HS-27A (cell line): ENCODE results near the gene TAF7.
"Not testable (repeated sequence)": the region's sequence is repeated elsewhere in the genome, so short reads cannot be mapped to it uniquely, and the experiment has no call there.

ENCODE experiments used
- DNase-seq: peaks from one replicate; pipeline ENCODE4 v3.0.0-alpha.2; 2012; ENCODE audit warnings: low read depth, missing footprints

The TAF7 gene

GRCh38 chr5:141338538-141339306, 18.1 kb upstream of the TAF7 start, which contains the start of gene PCDHGA2:
TSS of gene PCDHGA2 (plus strand) at chr5:141338760.
- no peak for DNase-seq

GRCh38 chr5:141332571-141332970, 12.0 kb upstream of the TAF7 start:
- not testable (repeated sequence) for DNase-seq

DNA sequence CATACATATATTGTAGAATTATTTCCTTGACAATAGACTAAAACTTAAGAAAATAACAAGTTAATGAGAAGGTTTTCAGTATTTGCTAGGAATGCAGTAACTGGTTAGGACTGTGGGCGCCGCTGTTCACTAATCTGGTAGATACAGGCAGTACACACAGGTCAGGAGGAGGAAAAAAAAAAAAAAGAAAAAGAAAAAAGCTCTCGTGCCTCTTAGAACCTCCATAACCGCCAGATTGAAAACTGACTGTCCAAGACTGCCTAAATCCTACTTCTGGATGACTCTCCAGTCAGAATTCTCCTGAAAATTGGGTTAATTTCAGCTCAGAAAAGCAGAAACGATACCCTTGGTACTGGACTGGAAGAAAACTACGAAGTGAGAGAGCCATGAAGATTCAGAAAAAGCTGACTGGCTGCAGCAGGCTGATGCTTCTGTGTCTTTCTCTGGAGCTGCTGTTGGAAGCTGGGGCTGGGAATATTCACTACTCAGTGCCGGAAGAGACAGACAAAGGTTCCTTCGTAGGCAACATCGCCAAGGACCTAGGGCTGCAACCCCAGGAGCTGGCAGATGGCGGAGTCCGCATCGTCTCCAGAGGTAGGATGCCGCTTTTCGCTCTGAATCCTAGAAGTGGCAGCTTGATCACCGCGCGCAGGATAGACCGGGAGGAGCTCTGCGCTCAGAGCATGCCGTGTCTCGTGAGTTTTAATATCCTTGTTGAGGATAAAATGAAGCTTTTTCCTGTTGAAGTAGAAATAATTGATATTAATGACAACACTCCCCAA, 9.9 kb upstream of the TAF7 start, which contains the start of gene PCDHGA1:
Gene PCDHGA1, plus strand, starts transcription at position 216 of the 782 bp plus-strand sequence.
- DNase-seq: no peak

DNA sequence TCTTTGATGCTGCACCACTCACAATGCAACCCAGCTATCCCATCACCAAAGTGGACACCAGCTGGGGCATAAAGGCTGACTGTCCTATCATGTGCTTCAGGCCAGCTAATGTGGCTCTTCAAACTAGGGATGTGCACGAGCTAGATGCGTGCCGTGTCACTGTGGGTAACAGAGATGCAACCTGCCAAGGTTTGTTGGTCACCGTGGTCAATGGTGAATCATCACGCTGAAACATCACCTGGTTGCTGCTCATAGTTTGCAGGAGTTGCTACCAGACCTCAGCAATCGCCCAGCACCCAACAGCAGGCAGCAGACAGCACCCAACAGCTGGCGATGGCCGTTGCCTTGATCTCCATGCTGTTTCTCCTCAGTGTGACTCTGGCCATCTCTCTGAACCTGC, 7.6 kb upstream of the TAF7 start:
- no peak for DNase-seq

- DNase-seq: no peak
Observed at GRCh38 chr5:141326088-141326854, 5.7 kb upstream of the TAF7 start.

GRCh38 chr5:141322261-141322660, 1.7 kb upstream of the TAF7 start:
- no peak for DNase-seq

GRCh38 chr5:141319699-141320098, 885 bp downstream of the TAF7 start:
- DNase-seq: no peak

- no peak for DNase-seq
Observed at GRCh38 chr5:141319202-141319601, 1.4 kb downstream of the TAF7 start.

DNA sequence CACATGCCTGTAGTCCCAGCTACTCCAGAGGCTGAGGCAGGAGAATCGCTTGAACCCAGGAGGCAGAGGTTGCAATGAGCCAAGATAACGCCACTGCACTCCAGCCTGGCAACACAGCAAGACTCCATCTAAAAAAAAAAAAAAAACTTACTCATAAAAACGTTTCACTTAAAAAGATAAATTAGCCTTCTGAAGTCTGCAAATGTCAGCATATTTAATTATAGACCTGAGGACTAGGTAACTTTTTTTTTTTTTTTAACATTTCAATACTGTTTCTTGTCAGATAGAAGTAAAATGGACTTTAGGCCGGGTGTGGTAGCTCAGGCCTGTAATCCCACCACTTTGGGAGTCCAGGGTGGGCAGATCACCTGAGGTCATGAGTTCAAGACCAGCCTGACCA, 3.6 kb downstream of the TAF7 start:
- DNase-seq: not testable (repeated sequence)

DNA sequence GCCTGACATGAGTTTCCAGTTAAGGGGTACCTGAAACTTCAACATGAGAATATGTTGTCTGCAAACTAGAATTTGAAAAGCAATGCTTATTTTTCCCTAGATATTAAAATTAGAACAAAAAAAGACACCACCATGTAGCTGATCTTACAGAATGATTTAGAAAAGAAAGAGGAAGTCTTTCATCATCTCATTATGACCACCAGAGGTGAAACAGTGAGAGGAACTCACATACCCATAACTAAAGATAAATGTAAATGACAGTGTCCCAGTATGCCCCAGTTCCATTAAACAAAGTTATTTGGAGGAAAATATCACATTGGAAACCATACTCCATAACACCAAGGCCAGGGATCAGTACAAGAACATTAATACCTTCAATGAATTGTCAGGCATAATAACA, 6.9 kb downstream of the TAF7 start:
- no peak for DNase-seq

GRCh38 chr5:141306630-141307029, 14.0 kb downstream of the TAF7 start:
- DNase-seq: no peak

GRCh38 chr5:141303756-141304155, 16.8 kb downstream of the TAF7 start, which contains the start of gene SLC25A2:
TSS of gene SLC25A2 (minus strand) at chr5:141304049. CDS start at chr5:141303865, 184 bp downstream.
- DNase-seq: no peak

- no peak for DNase-seq
Observed at GRCh38 chr5:141298376-141298775, 22.2 kb downstream of the TAF7 start.

GRCh38 chr5:141272906-141273305, 47.7 kb downstream of the TAF7 start:
- no peak for DNase-seq

DNA sequence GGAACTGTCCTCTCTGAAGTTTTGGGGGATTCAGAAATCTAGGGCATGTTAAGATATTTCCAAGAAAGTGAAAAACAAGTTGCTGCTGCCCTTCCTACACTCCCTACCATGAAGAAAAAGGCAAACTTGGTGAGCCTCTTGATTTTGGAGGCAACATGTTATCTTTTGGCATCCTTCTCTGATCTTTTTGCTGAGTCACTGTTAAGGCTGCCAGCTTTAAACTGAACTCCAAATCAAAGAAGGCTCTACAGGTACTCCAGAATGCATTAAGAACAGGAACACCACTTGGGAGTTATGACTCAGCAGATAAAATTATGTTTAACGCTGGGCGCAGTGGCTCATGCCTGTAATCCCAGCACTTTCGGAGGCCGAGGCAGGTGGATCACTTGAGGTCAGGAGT, 51.4 kb downstream of the TAF7 start:
- DNase-seq: no peak
